Peyer's patch (tissue), 4 donors: ENCODE measurements around the gene VAPA.

Experiments used
- POLR2A ChIP-seq, 2 donors: fragments of 450-650 bp; IDR thresholded peaks; one replicate each; pipeline ENCODE4 v1.5.1; 2017; ENCODE audit warnings: antibody characterized with exemption in 2 of 2, mild to moderate bottlenecking in 2 of 2, moderate library complexity in 2 of 2
- TF ChIP-seq, protein P1 (sequence below), 6 experiments: fragments of 450-650 bp in 4 of 6; fragments of 200-600 bp in 2 of 6; sonication (generic) in 1 of 6; IDR thresholded peaks; one replicate each; pipeline ENCODE4 v1.5.1; 2017 to 2019; ENCODE audit warnings: antibody characterized with exemption in 6 of 6, mild to moderate bottlenecking in 3 of 6, moderate library complexity in 1 of 6

DNA sequence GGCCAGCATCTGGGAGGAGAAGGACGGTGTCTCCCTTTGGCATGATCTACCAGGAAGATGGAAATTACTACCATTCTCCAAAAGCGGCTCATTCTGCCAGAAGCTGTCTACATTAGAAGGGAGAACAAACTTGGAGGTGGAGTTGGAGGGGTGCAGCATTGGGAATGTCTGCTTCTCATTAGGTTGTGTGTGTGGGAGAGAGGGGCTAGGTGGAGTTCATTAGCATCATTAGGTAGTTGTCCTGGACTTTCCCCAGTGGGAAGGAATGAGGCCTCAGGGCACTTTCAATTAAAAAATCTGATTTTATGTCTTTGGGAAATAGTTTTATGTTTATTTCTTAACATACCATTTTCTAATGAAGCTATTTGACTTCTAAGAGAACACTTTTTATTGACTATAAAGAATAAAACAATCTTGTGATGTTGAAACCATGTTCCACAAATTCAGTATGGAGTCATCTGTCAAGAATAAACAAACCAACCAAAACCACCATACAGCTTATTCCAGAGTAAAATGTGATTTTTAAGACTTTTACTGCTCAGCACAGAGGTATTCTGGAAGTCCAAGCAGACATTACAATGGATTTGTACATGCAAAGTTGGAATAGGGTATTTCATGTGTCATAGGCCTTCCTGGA lies 60.6 kb downstream of the VAPA start:
- TF ChIP-seq, protein P1, sequence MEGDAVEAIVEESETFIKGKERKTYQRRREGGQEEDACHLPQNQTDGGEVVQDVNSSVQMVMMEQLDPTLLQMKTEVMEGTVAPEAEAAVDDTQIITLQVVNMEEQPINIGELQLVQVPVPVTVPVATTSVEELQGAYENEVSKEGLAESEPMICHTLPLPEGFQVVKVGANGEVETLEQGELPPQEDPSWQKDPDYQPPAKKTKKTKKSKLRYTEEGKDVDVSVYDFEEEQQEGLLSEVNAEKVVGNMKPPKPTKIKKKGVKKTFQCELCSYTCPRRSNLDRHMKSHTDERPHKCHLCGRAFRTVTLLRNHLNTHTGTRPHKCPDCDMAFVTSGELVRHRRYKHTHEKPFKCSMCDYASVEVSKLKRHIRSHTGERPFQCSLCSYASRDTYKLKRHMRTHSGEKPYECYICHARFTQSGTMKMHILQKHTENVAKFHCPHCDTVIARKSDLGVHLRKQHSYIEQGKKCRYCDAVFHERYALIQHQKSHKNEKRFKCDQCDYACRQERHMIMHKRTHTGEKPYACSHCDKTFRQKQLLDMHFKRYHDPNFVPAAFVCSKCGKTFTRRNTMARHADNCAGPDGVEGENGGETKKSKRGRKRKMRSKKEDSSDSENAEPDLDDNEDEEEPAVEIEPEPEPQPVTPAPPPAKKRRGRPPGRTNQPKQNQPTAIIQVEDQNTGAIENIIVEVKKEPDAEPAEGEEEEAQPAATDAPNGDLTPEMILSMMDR (IDR thresholded peaks at IDR 0.05) = no peak
- no peak for TF ChIP-seq POLR2A (IDR thresholded peaks at IDR 0.05)
